GM23338 (cell line): ENCODE measurements around the gene PLOD2. TPM values are rescaled to one million over a fixed set of nuclear protein-coding genes. Genes with fewer than 3 reads are reported as not detected.

Experiments
- ATAC-seq: fragments of 200-7000 bp; cut with Tn5 transposase; 3 replicates; pipeline ENCODE4 v1.9.1; 2020
- DNase-seq: peaks from one replicate; pipeline ENCODE4 v3.0.0-alpha.2; 2015; ENCODE audit warnings: low spot score
- H2AFZ ChIP-seq: fragments of 200-600 bp; sonication (generic); 2 replicates; pipeline ENCODE4 v1.8.0; 2016; ENCODE audit warnings: antibody characterized with exemption, mild to moderate bottlenecking, moderate library complexity
- H3F3A ChIP-seq: fragments of 200-600 bp; sonication (generic); replicated peaks from 2 replicates; pipeline ENCODE4 v1.8.0; 2017; ENCODE audit warnings: antibody characterized with exemption, mixed run types, low read depth
- H3K27ac ChIP-seq: fragments of 200-600 bp; sonication (generic); 2 replicates; pipeline ENCODE4 v1.6.1; 2016; ENCODE audit warnings: low read depth
- H3K27me3 ChIP-seq: fragments of 200-600 bp; sonication (generic); 2 replicates; pipeline ENCODE4 v1.8.0; 2016; ENCODE audit warnings: mild to moderate bottlenecking, mixed run types, moderate library complexity; ENCODE audit not compliant: insufficient read depth
- H3K36me3 ChIP-seq: fragments of 200-600 bp; sonication (generic); 2 replicates; pipeline ENCODE4 v1.8.0; 2016; ENCODE audit warnings: mild to moderate bottlenecking; ENCODE audit not compliant: insufficient read depth
- H3K4me1 ChIP-seq: fragments of 200-600 bp; sonication (generic); 2 replicates; pipeline ENCODE4 v1.8.0; 2016; ENCODE audit warnings: mild to moderate bottlenecking, moderate library complexity; ENCODE audit not compliant: insufficient read depth
- H3K4me2 ChIP-seq: fragments of 200-600 bp; sonication (generic); 2 replicates; pipeline ENCODE4 v1.7.1; 2017; ENCODE audit warnings: mixed run types
- H3K4me3 ChIP-seq: fragments of 200-600 bp; sonication (generic); 2 replicates; pipeline ENCODE4 v1.6.1; 2016; ENCODE audit warnings: mixed run types
- H3K79me2 ChIP-seq: fragments of 200-600 bp; sonication (generic); replicated peaks from 2 replicates; pipeline ENCODE4 v1.8.0; 2017; ENCODE audit warnings: mild to moderate bottlenecking; ENCODE audit not compliant: insufficient read depth
- H3K9me2 ChIP-seq: fragments of 200-600 bp; sonication (generic); 2 replicates; pipeline ENCODE4 v1.8.0; 2017; ENCODE audit not compliant: insufficient read depth
- H4K20me1 ChIP-seq: fragments of 200-600 bp; sonication (generic); replicated peaks from 2 replicates; pipeline ENCODE4 v1.8.0; 2017; ENCODE audit warnings: mild to moderate bottlenecking; ENCODE audit not compliant: insufficient read depth
- H3K27ac Mint-ChIP-seq: 2 replicates; pipeline ENCODE4 v1.8.0; 2020; ENCODE audit warnings: inconsistent platforms, mild to moderate bottlenecking, moderate library complexity, mixed read lengths
- H3K27me3 Mint-ChIP-seq: 3 replicates; pipeline ENCODE4 v1.8.0; 2022; ENCODE audit warnings: low read depth, mild to moderate bottlenecking, moderate library complexity, mixed read lengths, inconsistent platforms; ENCODE audit not compliant: insufficient read depth, poor library complexity
- H3K36me3 Mint-ChIP-seq: 3 replicates; pipeline ENCODE4 v1.8.0; 2021; ENCODE audit warnings: low read depth, mild to moderate bottlenecking, inconsistent platforms, moderate library complexity, mixed read lengths
- H3K4me1 Mint-ChIP-seq: 3 replicates; pipeline ENCODE4 v1.8.0; 2020; ENCODE audit warnings: mild to moderate bottlenecking, inconsistent platforms, mixed read lengths
- H3K4me3 Mint-ChIP-seq: 3 replicates; pipeline ENCODE4 v1.8.0; 2021; ENCODE audit warnings: moderate library complexity, mild to moderate bottlenecking, inconsistent platforms, mixed read lengths
- H3K9me3 Mint-ChIP-seq: 3 replicates; pipeline ENCODE4 v1.8.0; 2020; ENCODE audit warnings: moderate library complexity, mild to moderate bottlenecking, inconsistent platforms, mixed read lengths
- EZH2 ChIP-seq: fragments of 200-600 bp; sonication (generic); IDR thresholded peaks from one replicate; pipeline ENCODE4 v1.8.0; 2017; ENCODE audit warnings: antibody characterized with exemption, mild to moderate bottlenecking, low read depth; ENCODE audit not compliant: unreplicated experiment
- JUNB ChIP-seq: IDR thresholded peaks from one replicate; pipeline ENCODE4 v1.6.1; 2016; ENCODE audit warnings: antibody characterized with exemption; ENCODE audit not compliant: unreplicated experiment
- NANOG ChIP-seq: IDR thresholded peaks from 2 replicates; pipeline ENCODE4 v1.6.1; 2016; ENCODE audit warnings: antibody characterized with exemption, borderline replicate concordance
- POLR2AphosphoS5 ChIP-seq: IDR thresholded peaks from 2 replicates; pipeline ENCODE4 v1.6.1; 2016; ENCODE audit warnings: antibody characterized with exemption, low read depth
- REST ChIP-seq: IDR thresholded peaks from one replicate; pipeline ENCODE4 v1.6.1; 2018; ENCODE audit warnings: antibody characterized with exemption; ENCODE audit not compliant: unreplicated experiment
- ZNF114 ChIP-seq: fragments of 250-450 bp; sonication (Bioruptor Pico); IDR thresholded peaks from 2 replicates; pipeline ENCODE4 v1.5.0; 2020; ENCODE audit warnings: mild to moderate bottlenecking, moderate library complexity
- ZNF331 ChIP-seq: fragments of 250-450 bp; sonication (Bioruptor Pico); IDR thresholded peaks from 2 replicates; pipeline ENCODE4 v1.5.0; 2020; ENCODE audit warnings: low read depth, mild to moderate bottlenecking, moderate library complexity
- ZNF462 ChIP-seq: fragments of 250-450 bp; sonication (Bioruptor Pico); IDR thresholded peaks from 2 replicates; pipeline ENCODE4 v1.5.0; 2020; ENCODE audit warnings: mild to moderate bottlenecking, moderate library complexity
- polyA plus RNA-seq: library from polyadenylated mRNA; unstranded; fragments of >200 nt; fragmentation: Nextera tagmentation; extraction: Ambion mirVana; gene quantifications from 2 replicates; pipeline ENCODE4 v1.2.1, GENCODE V29; 2016
- total RNA-seq: library from RNA; depleted of rRNA; stranded (reverse); fragments of >200 nt; shearing (Covaris generic); gene quantifications from 2 replicates; pipeline ENCODE4 v1.2.3, GENCODE V29; 2014
- TF ChIP-seq, protein P1 (sequence below), 2 experiments: fragments of 200-600 bp in 1 of 2; sonication (generic) in 1 of 2; conservative IDR thresholded peaks; 2 replicates each; pipeline versions ENCODE4 v1.5.1 to v1.6.1; 2016 to 2017; ENCODE audit warnings: antibody characterized with exemption in 2 of 2, low read depth in 2 of 2, mild to moderate bottlenecking in 2 of 2, moderate library complexity in 1 of 2
- TF ChIP-seq, protein P2 (sequence below): IDR thresholded peaks from 2 replicates; pipeline ENCODE4 v1.6.1; 2016; ENCODE audit warnings: antibody characterized with exemption

Gene PLOD2
- total and polyA plus RNA-seq, 2 experiments from 2014 or later, result 26.7 to 30.5 TPM

- TF ChIP-seq, protein P1, sequence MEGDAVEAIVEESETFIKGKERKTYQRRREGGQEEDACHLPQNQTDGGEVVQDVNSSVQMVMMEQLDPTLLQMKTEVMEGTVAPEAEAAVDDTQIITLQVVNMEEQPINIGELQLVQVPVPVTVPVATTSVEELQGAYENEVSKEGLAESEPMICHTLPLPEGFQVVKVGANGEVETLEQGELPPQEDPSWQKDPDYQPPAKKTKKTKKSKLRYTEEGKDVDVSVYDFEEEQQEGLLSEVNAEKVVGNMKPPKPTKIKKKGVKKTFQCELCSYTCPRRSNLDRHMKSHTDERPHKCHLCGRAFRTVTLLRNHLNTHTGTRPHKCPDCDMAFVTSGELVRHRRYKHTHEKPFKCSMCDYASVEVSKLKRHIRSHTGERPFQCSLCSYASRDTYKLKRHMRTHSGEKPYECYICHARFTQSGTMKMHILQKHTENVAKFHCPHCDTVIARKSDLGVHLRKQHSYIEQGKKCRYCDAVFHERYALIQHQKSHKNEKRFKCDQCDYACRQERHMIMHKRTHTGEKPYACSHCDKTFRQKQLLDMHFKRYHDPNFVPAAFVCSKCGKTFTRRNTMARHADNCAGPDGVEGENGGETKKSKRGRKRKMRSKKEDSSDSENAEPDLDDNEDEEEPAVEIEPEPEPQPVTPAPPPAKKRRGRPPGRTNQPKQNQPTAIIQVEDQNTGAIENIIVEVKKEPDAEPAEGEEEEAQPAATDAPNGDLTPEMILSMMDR (conservative IDR thresholded peaks at IDR 0.05; ENCODE audit: low read depth in 2 of 2), result no peak
These were observed 123.3 kb downstream of the PLOD2 start (continued) for GRCh38 chr3:146037697-146038096.

DNA sequence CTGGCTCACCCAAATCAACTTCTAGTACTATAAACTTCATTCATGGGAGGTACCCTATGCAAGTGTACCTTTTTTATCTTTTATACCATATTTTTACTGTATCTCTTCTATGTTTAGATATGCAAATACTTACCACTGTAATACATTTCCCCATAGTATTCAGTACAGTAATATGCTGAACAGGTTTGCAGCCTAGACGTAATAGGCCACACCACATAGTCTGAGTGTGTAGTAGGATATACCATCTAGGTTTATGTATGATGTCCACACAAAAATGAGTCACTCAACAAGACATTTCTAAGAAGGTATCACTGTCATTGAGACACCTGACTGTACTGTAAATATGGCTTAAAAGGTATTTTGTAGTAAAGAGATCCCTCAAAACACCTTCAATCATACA lies 124.7 kb downstream of the PLOD2 start:
- no peaks in the 10 kb centered on the region for H3K9me3 Mint-ChIP-seq
- Histone ChIP-seq H3K27ac (no peak overlapping the region), H4K20me1 (no peaks in the 10 kb centered on the region), H3K4me1 (peaks cover 13% of the 10 kb centered on the region; the same call in 1 of the 2 replicates), H3K4me3 (no peak overlapping the region), H3K27me3 (no peaks in the 10 kb centered on the region), H3F3A (no peaks in the 10 kb centered on the region), H3K36me3 (no peaks in the 10 kb centered on the region), H3K79me2 (no peaks in the 10 kb centered on the region), H3K9me2 (peaks cover 10% of the 10 kb centered on the region; the same call in 1 of the 2 replicates), H2AFZ (no peak overlapping the region), H3K4me2 (no peak overlapping the region)
- no peak for ATAC-seq
- no peak overlapping the region for H3K27ac Mint-ChIP-seq
- DNase-seq, result no peak
- H3K4me3 Mint-ChIP-seq, result no peak overlapping the region
- H3K27me3 Mint-ChIP-seq, result no peaks in the 10 kb centered on the region
- H3K36me3 Mint-ChIP-seq, result no peaks in the 10 kb centered on the region
- peaks cover 11% of the 10 kb centered on the region; the same call in 2 of the 3 replicates for H3K4me1 Mint-ChIP-seq
- no peak for TF ChIP-seq POLR2AphosphoS5
- no peak for TF ChIP-seq REST
- no peak for TF ChIP-seq ZNF331 (CRISPR knock-in tag)
- TF ChIP-seq, protein P2, sequence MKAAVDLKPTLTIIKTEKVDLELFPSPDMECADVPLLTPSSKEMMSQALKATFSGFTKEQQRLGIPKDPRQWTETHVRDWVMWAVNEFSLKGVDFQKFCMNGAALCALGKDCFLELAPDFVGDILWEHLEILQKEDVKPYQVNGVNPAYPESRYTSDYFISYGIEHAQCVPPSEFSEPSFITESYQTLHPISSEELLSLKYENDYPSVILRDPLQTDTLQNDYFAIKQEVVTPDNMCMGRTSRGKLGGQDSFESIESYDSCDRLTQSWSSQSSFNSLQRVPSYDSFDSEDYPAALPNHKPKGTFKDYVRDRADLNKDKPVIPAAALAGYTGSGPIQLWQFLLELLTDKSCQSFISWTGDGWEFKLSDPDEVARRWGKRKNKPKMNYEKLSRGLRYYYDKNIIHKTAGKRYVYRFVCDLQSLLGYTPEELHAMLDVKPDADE, result no peak
- no peak for TF ChIP-seq JUNB
- TF ChIP-seq, protein P1 (conservative IDR thresholded peaks at IDR 0.05; ENCODE audit: low read depth in 2 of 2), result no peak
- no peak for TF ChIP-seq ZNF114 (CRISPR knock-in tag)
- TF ChIP-seq EZH2, result no peak
- no peak for TF ChIP-seq NANOG
- TF ChIP-seq ZNF462 (CRISPR knock-in tag), result no peak
